GM21529 (cell line): ENCODE measurements around the gene TIMM22.
"Not testable (repeated sequence)": the region's sequence is repeated elsewhere in the genome, so short reads cannot be mapped to it uniquely, and the experiment has no call there.

Experiments
- ATAC-seq: cut with Tn5 transposase; IDR thresholded peaks from one replicate; pipeline ENCODE4 v1.9.1; 2021; ENCODE audit not compliant: unreplicated experiment

Gene TIMM22

DNA sequence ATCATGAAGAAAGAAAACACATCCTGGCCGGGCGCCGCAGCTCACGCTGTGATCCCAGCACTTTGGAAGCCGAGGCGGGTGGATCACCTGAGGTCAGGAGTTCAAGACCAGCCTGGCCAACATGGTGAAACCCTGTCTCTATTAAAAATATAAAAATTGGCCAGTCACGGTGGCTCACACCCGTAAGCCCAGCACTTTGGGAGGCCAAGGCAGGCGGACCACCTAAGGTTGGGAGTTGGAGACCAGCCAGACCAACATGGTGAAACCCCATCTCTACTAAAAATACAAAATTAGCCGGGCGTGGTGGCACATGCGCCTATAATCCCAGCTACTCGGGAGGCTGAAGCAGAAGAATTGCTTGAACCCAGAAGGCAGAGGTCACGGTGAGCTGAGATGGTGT, 25.1 kb upstream of the TIMM22 start:
- not testable (repeated sequence) for ATAC-seq

DNA sequence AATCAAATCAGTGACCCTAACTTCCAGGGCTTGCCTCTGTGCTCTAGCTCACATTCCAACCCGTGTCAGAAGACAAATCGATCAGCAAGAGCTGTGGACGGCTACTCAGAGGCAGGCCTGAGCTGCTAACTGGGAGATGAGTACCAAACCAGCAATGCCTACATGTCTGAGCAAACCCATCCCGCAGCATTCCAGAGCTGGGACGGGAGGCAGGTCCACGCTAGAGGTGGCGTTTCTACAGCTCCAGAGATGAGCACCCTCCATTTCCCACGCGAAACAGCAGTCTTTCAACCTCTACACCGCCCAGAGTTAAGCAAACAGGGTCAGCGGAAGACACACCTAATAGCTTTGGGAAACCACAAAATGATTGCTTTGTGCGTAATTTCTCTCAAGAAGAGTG, 23.9 kb upstream of the TIMM22 start:
- no peak for ATAC-seq

DNA sequence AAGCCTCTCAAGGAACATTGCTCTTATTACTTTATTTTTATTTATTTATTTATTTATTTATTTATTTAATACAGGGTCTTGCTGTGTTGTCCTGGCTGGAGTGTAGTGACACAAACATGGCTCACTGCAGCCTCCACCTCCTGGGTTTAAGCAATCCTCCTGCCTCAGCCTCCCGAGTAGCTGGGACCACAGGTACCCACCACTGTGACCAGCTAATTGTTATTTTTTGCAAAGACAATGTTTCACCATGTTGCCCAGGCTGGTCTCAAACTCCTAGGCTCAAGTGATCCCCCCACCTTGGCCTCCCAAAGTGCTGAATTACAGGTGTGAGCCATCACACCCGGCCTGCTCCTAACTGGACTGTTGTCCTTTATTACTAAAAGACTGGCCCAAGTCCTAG, 22.2 kb upstream of the TIMM22 start:
- ATAC-seq, result not testable (repeated sequence)

DNA sequence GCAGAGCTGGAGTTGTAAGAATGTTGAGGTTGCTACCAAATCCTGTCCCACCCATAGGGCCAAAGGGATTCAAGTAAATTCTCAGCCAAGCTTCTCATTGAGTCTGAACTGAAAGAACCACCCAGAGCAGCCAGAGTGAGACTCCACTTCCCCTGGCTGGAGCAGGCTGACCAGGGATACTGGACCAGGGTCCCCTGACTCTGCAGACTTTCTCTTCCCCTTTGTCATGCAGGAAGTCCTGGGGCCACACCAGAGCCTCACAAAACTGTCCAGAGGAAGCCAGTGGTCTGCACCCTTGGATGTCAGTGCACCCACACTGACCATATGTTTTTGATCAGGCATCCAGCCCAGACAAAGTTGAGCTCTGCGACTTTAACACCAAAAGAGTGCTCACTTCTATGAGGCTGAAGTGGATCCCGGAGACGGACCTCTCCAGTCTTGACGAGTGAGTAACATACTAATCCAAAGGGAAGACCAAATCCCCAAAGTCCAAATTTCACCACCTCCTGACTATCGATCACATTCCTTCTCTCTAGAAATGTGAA, 21.5 kb upstream of the TIMM22 start:
- ATAC-seq, result no peak

DNA sequence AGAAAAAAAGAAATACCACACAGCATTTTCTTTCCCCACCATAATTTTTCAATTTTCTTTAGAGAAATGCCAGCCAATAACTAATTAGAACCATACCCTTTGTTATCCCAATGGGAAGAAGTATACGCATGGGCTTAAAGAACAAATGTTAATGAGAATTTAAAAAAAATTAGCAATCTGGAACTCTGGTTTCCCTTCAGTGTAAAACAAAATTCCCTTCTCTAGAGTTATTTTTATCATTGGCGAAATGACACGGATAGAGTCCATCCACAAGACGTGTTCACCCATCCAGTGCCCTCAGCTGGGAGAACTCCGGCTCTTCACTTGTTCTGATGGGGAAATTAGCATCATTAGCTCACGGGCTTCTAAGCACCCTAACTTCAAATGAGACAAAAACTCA, 20.6 kb upstream of the TIMM22 start:
- ATAC-seq, result no peak

DNA sequence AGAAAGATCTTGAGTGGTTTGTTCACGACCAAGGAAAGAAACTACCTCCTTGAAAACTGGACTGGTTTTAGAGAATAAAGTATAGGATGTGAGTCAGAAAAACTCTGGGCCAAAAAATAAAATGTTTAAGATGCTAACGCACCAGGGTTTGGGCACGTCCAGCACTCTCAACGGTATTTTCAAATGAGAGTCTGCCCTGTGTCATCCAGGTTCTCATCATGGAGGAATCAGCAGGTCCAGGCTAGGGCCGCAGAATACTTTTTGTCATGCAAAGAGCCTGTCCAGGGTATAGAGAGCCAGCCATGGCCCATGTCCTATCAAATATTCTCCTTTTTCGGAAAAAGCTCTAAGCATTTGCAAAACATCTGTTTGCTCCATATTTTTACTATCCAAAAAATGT, 19.8 kb upstream of the TIMM22 start:
- ATAC-seq, result no peak

DNA sequence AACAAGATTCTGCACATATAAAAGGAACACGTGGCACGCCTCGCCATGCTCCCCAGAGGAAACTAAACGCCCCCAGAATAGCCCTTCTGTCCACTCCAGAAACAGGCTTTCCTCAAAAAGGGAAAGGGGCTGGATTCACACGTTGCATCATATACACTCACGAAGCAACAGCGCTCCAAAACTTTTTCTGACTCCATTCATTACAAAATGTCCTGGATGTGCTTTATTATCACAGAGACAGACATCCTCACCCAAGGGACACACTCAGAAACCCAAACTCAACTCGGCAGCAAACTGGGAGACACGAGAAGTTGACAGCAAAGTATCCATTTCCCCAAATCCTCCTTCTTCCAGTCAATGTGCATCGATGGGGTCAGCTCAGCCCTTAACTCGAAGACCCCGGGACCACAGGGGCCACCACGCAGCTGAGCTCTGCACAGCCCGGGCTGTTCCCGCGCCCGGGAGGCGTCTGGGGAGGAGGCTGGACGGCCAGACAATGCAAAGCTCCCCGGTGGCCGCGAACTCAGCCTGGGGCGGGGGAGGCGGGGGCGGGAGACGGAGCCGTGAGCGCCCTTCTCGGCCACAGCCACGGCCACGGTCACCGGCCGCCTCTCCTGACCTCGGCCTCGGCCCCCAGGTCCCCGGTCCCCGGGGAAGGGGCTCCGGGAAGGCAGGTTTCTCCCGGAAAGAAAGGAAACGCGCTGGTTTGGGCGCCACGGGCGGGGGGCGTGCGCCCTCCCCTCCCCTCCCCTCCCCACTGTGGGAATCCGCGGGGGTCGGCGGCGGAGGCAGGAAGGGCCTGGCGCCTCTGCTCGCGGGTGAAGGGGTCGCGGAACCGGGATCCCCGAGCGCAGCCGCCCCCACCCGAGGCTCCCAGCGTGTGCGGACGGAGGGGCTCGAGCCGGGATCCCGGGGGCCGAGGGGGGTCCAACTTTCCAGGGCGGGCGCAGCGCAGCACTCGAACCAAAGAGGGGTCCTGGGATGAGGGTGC, 18.5 kb upstream of the TIMM22 start:
- no peak for ATAC-seq

DNA sequence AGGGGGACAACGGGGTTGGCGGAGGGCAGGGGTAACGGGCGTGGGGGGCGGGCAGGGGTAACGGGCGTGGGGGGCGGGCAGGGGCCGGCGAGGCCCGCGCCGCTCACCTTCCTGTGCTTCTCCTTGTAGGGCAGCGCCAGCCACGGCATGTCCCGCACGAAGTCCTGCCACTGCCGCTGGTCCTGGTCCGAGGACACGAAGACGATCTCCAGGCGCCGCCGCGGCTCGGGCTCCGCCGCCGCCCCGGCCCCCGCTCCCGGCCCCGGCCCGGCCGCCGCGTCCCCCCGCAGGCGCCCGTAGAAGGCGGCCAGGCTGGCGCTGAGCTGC, 17.8 kb upstream of the TIMM22 start:
- ATAC-seq, result no peak

DNA sequence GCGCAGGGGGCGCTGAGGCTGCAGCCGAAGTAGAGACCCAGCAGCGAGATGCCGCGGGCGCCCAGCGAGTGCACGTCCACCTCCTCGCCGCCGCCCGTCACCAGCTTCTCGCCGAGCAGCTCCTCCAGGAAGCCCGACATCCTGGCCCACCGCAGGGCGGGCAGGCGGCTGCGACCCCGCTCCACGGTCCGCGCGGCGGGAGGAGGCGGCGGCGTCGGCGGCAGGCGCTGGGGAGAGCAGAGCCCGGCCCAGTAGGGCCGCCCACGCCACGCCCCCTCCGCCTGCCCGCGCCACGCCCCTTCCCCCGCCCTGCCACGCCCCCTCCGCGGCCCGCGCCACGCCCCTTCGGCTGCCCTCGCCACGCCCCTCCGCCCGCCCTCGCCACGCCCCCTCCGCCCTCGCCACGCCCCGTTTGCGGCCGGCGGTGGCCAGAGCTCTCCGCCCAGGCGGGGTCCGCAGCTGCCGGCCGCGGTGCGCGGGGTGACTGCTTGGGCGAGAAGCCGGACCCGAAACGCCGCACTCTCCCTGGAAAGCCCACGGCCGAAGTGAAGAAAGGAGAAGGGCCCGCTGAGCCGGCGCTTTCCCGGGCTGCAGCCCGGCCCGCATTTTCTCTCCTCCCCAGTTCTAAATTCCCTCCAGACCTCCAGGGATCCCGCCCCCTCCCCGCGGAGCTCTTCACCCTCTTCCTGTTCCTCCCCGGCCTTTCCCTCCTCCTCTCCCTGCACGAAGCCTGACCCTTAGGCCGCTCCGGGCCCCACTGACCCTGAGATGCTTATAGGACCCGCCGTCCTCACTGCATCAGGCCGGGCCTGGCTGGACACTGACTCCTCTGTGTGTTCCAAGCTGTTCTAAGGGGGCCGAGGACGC, 17.2 kb upstream of the TIMM22 start, which contains the start of gene NXN:
TSS of gene NXN (minus strand) at position 238 of the 867 bp plus-strand sequence.
- peak; percentile 68 for ATAC-seq

DNA sequence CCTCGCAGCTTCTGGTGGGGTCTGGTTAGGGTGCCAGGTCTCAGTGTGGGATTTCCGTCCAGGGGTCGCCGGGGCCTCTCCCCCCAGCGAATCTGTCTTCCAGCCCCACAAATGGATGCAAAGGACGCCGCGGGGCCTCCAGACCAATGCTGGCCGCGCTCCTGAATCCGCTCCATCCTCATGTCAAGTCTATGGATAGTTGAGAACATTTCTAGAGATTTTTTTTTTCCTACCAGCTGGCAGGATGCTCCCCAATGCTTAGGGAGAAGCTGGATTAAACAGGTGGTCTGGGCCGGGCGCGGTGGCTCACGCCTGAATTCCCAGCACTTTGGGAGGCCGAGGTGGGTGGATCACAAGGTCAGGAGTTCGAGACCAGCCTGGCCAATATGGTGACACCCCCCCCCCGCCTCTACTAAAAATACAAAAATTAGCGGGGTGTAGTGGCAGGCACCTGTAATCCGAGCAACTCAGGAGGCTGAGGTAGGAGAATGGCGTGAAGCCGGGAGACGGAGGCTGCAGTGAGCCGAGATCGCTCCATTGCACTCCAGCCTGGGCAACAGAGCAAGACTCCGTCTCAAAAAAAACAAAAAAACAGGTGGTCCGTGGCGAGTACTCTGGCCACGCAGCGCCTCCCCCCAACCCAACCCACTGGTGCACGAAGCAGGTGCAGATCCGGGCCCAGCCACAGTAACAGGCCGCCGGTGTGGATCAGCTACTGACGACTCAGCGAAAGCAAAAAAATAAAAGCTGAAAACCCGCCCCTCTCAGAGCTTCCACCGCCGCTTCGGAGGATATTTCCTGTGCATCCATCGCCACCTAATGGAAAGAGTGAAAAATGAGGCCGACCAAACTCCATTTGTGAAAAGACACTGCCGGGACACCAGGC, 16.3 kb upstream of the TIMM22 start:
- no peak for ATAC-seq

DNA sequence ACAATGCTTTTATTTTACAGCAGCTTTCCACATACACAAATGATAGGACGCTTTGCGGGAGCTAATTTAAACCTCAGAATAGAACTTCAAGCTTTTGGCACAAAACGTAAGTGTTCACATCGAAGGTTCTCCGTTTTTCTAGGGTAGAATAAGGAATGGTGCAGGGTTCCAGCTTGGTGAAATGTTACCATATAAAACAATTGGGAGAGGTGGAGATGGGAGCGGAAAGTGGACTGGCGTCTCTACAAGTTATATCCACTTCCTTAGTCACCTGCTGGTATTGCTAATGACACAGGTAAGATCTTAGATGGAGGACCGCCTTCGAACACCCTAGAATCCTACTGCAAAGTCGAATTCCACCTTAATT, 15.7 kb upstream of the TIMM22 start:
- no peak for ATAC-seq

DNA sequence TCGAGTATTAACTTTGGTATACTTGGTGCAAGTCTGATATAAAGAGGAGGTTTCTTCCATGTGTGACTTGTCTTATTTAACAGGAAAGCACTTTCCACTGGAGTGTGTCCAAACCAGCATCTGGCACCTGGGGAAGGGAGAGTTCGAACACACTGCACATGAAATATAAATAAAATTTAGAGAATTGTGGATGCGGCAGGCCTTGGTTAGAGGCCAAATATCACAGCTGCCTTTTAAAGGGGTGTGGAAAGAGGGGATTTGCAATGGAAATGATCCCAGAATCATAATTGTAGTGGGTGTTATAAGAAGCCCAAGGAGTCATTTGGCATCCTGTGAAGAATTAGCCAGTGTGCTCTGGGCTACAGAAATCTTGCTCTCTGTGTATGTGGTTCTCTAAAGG, 13.0 kb upstream of the TIMM22 start:
- ATAC-seq, result no peak

DNA sequence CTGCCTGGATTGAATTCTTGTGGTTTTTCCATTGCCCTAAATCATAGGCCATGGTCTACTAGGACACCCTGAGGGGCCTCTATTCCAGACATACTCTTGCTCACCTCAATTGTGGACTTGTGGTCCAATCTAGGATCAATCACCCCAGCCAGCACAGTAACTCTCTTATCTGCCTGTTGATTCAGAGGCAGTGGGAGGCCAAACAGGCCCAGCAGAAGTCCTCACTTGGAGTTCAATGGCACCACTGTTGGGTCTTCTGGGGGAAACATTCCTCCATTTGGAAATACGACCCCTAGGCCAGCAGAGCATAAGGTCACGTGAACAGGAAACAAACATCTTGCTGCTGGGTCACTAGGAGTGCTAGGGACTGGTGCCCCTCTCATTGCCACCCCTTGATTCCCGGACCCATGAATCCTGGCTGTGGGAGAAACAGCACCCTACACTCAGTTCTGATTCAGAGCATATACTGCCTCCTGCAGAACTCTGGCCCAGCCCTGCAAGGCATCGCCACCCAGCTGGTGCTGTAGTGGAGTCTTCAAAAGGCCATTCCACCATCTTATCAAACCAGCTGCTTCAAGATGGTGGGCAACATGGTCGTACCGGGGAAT, 10.5 kb upstream of the TIMM22 start:
- no peak for ATAC-seq

DNA sequence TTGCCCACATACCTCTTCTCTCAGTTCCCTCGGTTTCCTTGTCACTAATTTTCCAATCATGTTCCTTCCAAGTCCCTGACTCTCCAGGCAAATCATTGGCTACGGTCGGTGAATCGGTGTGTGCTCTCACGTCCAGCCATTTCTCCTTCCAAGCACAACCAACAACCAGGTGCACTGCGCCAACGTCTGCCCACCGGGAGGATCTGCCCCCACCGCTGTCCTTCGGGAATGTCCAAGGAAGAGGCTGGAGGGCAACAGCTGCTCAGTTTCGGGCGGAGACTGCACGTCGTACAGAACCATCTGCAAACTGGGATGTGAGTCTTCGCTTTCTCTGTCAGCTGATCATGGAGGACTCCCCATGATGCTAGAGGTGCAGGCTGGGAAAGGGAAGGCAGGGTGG, 9.0 kb upstream of the TIMM22 start:
- ATAC-seq, result no peak

DNA sequence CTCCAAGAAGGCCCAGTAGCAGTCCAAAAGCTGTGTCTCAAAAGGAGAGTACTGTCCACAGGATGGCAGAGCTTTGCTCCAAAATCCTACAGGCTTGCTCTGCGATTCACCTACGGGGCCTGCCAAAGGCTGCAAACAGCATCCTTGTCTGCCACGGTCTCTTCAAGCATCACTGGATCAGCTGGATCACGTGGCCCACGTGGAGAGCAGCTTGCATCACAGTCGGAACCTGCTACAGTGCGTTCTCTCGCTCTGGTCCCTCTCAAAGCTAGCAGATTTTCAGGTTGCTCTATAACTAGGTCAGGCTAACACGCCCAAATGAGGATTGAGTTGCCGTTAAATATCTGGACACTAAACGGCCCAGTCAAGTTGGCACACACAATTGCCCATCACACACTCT, 8.4 kb upstream of the TIMM22 start:
- ATAC-seq, result no peak

DNA sequence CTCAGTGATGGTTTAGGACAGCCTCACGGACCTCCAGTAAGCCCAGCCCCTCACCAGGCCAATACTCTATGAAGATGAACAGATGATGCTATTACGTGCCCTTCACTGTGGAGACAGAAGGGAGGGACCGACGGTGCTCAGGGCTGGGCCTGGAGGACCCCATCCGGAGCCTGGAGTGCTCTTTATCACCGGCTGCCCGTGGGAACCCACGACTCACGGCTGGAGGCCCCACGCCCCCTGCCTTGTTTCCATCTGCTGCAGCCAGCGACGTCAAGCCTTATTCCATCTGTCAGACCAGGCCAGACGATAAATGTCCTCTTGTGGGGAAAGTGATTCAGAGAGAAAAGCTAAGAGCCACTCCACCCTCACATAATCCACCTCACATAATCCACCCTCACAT, 4.0 kb upstream of the TIMM22 start:
- ATAC-seq, result no peak

DNA sequence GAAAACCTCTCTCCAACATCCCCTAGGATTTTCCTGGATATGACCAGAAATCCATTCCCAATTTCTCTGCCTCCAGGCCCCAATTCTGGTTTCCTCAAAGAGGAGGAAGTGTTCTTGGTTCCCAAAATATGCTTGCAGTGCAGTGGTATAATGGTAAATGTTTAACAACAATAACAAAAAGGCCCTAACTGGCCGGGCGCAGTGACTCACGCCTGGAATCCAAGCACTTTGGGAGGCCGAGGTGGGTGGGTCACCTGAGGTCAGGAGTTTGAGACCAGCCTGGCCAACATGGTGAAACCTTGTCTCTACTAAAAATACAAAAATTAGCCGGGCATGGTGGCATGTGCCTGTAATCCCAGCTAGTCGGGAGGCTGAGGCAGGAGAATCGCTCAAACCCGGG, 1.6 kb upstream of the TIMM22 start:
- not testable (repeated sequence) for ATAC-seq

DNA sequence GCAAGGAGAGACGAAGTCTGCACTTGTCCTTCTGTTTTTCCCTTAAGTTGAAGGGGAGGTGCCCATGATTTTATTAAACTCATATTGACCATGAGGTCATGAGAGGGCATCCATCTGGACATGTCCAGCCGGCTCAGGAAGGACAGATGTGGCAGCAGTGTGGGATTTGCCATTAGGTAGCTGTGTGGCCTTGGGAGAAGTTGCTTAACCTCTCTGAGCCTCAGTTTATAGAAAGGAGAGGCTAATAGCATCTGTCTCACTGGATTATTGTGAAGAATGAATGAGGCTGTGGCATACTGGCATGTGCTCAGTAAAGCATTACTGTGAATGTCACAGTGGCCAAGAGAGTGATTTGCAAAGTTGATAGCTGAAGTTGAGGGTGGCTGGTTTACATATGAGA, 1.2 kb downstream of the TIMM22 start:
- ATAC-seq, result no peak

DNA sequence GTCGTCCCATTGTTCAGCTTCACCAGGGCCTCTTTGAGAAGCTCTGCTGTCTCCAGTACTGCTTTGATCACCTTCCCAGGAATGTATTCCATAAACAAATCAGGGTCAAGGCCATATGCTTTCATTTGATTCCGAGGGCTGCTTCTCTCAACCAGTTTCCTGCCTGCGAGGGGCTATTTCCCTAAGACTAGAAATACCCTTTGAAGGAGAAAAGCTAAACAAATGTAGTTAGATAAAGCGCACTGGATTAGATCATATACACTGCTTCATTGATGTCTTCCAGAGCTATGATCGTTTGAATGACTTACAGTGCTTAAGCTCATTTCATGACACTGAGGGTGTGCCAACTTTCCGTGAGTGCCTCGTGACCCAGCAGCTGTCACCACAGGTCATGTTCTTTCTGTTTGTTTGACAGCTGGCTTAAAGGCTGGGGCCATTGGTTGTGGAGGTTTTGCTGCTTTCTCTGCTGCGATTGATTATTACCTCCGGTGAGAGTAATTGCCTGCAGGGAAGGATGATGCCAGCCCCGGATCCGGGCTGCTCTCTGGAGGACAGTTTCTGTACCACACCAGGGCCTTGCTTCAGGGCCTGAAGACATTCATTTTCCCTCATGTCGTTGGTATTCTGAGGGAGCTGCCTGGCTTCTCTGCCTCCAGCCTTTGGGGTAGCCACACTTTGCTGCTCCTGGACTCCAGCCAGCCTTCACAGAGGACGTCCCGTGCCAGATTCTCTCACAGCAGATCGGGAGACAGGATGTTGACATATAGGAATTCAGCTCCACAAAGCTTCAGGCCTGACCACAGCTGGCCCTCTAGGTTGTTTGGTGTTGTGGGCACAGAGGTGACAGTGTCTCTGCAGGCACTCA, 3.9 kb downstream of the TIMM22 start:
- no peak for ATAC-seq
